ENCODE results near the gene PDXP. TPM values are rescaled to one million over a fixed set of nuclear protein-coding genes. Genes with fewer than 3 reads are reported as not detected.

Gene PDXP
- total and polyA plus RNA-seq, 2 of the 4 experiments (the other 2 are of a cell fraction): 5.4 to 24.1 TPM

- in situ Hi-C loops (cut with MboI; ENCODE audit: low sequenced_read_pairs): no loop called here
- Histone ChIP-seq H3K9me3 (ENCODE audit: control insufficient read depth, insufficient read depth, low read length) (no peaks in the 10 kb centered on the region), H3K14ac (replicated peaks; ENCODE audit: low read depth, low read length) (no peak overlapping the region), H2AK9ac (replicated peaks; ENCODE audit: low read depth, low read length, poor library complexity) (no peak overlapping the region), H3K4ac (ENCODE audit: low read depth, low read length) (no peak overlapping the region), H2BK5ac (ENCODE audit: low read depth, low read length, poor library complexity, severe bottlenecking) (no peak overlapping the region), H4K8ac (ENCODE audit: low read depth in 2 of 2, low read length in 2 of 2) (no peak overlapping the region), H2BK20ac (ENCODE audit: low read depth, low read length) (no peak overlapping the region), H3K27ac (ENCODE audit: insufficient read depth, low read length) (no peak overlapping the region), H3K9ac (ENCODE audit: low read depth, low read length) (no peak overlapping the region), H3K27me3 (ENCODE audit: control insufficient read depth, insufficient read depth, low read length) (no peaks in the 10 kb centered on the region), H3K4me3 (ENCODE audit: insufficient read depth, low read depth, low read length) (no peak overlapping the region), H3K56ac (ENCODE audit: extremely low read depth, insufficient read depth, low read length) (no peak overlapping the region), H3K4me2 (ENCODE audit: low read depth, low read length) (no peak overlapping the region), H4K5ac (ENCODE audit: low read depth, low read length) (no peak overlapping the region), H2BK120ac (ENCODE audit: low read depth, low read length) (no peak overlapping the region), H3K4me1 (ENCODE audit: control insufficient read depth, insufficient read depth, low read length) (peaks cover 27% of the 10 kb centered on the region), H2AK5ac (ENCODE audit: low read depth, low read length) (no peak overlapping the region), H3K36me3 (ENCODE audit: control insufficient read depth, insufficient read depth, low read length) (peaks cover 34% of the 10 kb centered on the region; the same call in 1 of the 2 replicates), H2AFZ (replicated peaks; ENCODE audit: low read length, poor library complexity) (no peak overlapping the region), H3K79me1 (ENCODE audit: low read depth in 1 of 2, low read length in 2 of 2) (peaks cover 0 to 21% of the 10 kb centered on the region in 2 experiments; a peak in 2 of 4 replicates), H3K18ac (ENCODE audit: low read depth, low read length) (no peak overlapping the region), H3K23ac (ENCODE audit: low read depth, low read length) (no peak overlapping the region), H4K20me1 (ENCODE audit: insufficient read depth, low read length) (no peaks in the 10 kb centered on the region; the same call in 1 of the 2 replicates), H4K91ac (ENCODE audit: insufficient read depth, low read depth, low read length) (no peak overlapping the region), H2BK15ac (ENCODE audit: low read depth, low read length) (no peak overlapping the region), H3K9me1 (ENCODE audit: insufficient read depth, low read length) (peaks cover 19% of the 10 kb centered on the region)
- no peak for DNase-seq
- ChIA-PET CTCF (interaction anchor here (1.1 kb wide), 1 partner anchor 24 kb away, joined by 3 read pairs; no protein-coding TSS in a partner anchor), POLR2A (ENCODE audit: unreplicated experiment) (interaction anchor here (1.1 kb wide), 1 partner anchor 45 kb away, joined by 4 read pairs; the partner anchor contains the start of gene LGALS1)
- no peak for TF ChIP-seq POLR2A (IDR thresholded peaks at IDR 0.05; ENCODE audit: low read depth, low read length)
- no peak for TF ChIP-seq USF2 (IDR thresholded peaks at IDR 0.05; ENCODE audit: low read depth, low read length)
- dilution Hi-C loops (cut with HindIII; ENCODE audit: low sequenced_read_pairs, unreplicated experiment): no loop called here
- no peak for ATAC-seq (ENCODE audit: low read depth)
- intact Hi-C loops (cut with micrococcal nuclease): no loop called here
- 95% methylated on average over 4 of the region's 9 CpGs; no CpG with 5 or more reads in 1 of the 2 experiments for WGBS, 2 experiments (ENCODE audit: extremely low coverage in 2 of 2, insufficient read length in 1 of 2)
- BruUV-seq (replicated peaks): no TSS peak
These were observed 27.6 kb upstream of the PDXP start for GRCh38 chr22:37630839-37631435.
